Activated B cell treated with CpG ODN at 0.5 μM for 24 hours (primary cell): ENCODE measurements around the gene NDST1. TPM values are rescaled to one million over a fixed set of nuclear protein-coding genes. Genes with fewer than 3 reads are reported as not detected.
A peak's percentile ranks its signal among the peaks of the same experiment; 100 is the strongest.

Experiments
- ATAC-seq: fragments of 200-7000 bp; cut with Tn5 transposase; one replicate; pipeline ENCODE4 v1.10.0; 2021; ENCODE audit warnings: low read depth, mild to moderate bottlenecking, moderate library complexity
- CTCF ChIA-PET: fragments of 350-600 bp; sonication (Branson Sonifier 250); formaldehyde crosslinking; loops from one replicate; lab custom pipeline; 2021; ENCODE audit warnings: antibody characterized with exemption; lab: Charles Lee
- POLR2A ChIA-PET: fragments of 350-600 bp; sonication (Branson Sonifier 250); formaldehyde crosslinking; loops from one replicate; lab custom pipeline; 2021; ENCODE audit warnings: antibody characterized with exemption; lab: Charles Lee
- DNase-seq: peaks from one replicate; pipeline ENCODE4 v3.0.0; 2022
- H3K27ac Mint-ChIP-seq: one replicate; pipeline ENCODE4 v1.8.0; 2020; ENCODE audit warnings: mixed read lengths
- H3K27me3 Mint-ChIP-seq: one replicate; pipeline ENCODE4 v1.8.0; 2021; ENCODE audit warnings: mixed read lengths
- H3K36me3 Mint-ChIP-seq: one replicate; pipeline ENCODE4 v1.8.0; 2021; ENCODE audit warnings: low read depth, mixed read lengths
- H3K4me1 Mint-ChIP-seq: one replicate; pipeline ENCODE4 v1.8.0; 2021; ENCODE audit warnings: mixed read lengths
- H3K4me3 Mint-ChIP-seq: one replicate; pipeline ENCODE4 v1.8.0; 2020; ENCODE audit warnings: mild to moderate bottlenecking, mixed read lengths
- H3K9me3 Mint-ChIP-seq: one replicate; pipeline ENCODE4 v1.8.0; 2020; ENCODE audit warnings: mixed read lengths
- intact Hi-C: fragments of 100-400 bp; cut with micrococcal nuclease; formaldehyde crosslinking; loops from one replicate; pipeline ENCODE4 v1.15.1; 2024
- total RNA-seq: library from RNA; stranded (reverse); gene quantifications from 2 replicates; pipeline ENCODE4 v1.2.3, GENCODE V29; 2022
- TF ChIP-seq, protein P1 (sequence below): fragments of 200-600 bp; IDR thresholded peaks from one replicate; pipeline ENCODE4 v1.8.0; 2022; ENCODE audit warnings: antibody characterized with exemption, mild to moderate bottlenecking

NDST1 gene
- total RNA-seq, 1 donor from 2014 or later = 8.1 TPM

DNA sequence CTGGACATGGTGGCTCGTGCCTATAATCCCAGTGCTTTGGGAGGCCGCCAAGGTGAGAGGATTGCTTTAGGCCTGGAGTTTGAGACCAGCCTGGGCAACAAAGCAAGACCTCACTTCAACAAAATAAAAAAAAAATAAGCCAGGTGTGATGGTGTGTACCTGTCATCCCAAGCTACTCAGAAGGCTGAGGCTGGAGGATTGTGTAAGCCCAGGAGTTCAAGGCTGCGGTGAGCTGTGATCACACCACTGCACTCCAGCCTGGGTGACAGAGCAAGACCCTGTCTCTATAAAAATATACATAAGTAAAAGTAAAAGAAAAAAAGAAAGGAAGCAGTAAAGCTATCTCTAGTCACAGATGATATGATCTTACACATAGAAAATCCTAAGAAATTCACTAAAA is 73.0 kb downstream of the NDST1 start:
- no peak overlapping the region for H3K27ac Mint-ChIP-seq
- H3K4me1 Mint-ChIP-seq = no peaks in the 10 kb centered on the region
- no peak overlapping the region for H3K4me3 Mint-ChIP-seq
- no peaks in the 10 kb centered on the region for H3K36me3 Mint-ChIP-seq
- TF ChIP-seq, protein P1, sequence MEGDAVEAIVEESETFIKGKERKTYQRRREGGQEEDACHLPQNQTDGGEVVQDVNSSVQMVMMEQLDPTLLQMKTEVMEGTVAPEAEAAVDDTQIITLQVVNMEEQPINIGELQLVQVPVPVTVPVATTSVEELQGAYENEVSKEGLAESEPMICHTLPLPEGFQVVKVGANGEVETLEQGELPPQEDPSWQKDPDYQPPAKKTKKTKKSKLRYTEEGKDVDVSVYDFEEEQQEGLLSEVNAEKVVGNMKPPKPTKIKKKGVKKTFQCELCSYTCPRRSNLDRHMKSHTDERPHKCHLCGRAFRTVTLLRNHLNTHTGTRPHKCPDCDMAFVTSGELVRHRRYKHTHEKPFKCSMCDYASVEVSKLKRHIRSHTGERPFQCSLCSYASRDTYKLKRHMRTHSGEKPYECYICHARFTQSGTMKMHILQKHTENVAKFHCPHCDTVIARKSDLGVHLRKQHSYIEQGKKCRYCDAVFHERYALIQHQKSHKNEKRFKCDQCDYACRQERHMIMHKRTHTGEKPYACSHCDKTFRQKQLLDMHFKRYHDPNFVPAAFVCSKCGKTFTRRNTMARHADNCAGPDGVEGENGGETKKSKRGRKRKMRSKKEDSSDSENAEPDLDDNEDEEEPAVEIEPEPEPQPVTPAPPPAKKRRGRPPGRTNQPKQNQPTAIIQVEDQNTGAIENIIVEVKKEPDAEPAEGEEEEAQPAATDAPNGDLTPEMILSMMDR = no peak
- H3K9me3 Mint-ChIP-seq = no peaks in the 10 kb centered on the region
- POLR2A ChIA-PET = no interaction called here
- H3K27me3 Mint-ChIP-seq = peaks cover 12% of the 10 kb centered on the region
- CTCF ChIA-PET = interaction anchor here (1.5 kb wide), 1 partner anchor 21 kb away, joined by 4 read pairs; no protein-coding TSS in a partner anchor
- intact Hi-C loops = no loop called here
- ATAC-seq = no peak
- DNase-seq = no peak

DNA sequence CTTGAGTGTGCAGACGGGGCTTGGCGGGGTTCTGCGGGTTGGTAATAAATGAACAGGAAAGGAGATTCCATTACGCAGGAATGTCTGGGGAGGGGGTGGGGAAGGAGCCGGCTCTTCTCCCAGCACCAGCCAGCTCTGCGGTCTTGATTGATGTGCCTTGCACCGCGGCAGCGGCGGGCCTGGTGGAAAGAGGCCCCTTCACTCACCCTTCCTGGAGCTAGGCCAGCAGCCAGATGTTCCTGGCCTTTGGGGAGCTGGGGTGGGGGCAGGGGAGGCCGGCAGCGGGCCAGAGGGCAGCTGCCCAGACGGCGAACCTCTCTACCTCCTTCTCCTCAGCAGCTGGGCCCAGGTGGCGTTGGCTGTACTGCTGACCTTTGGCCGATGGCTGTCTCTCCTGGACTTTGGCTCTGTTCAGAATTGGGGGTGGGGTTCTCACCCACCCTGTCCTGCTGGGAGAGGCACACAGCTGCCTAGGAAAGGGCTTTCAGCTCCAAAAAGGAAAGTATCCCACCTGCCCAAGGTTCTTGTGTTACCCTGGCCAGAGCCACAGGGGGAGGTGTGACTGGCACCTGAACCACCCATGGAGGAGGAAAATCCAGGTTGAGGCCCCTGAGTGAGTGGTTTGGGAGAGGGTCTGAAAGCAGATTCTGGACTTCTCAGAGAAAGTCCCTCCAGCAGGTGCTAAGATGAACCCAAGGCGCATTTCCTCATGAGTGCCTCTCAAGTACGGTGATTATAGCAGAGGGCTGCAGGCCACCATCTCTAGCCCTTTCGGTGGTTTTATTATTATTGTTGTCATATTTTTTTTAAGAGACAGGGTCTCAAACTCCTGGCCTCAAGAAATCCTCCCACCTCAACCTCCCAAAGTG is 74.5 kb downstream of the NDST1 start:
- ATAC-seq (no peak), DNase-seq (no peak)
- no peaks in the 10 kb centered on the region for H3K4me1 Mint-ChIP-seq
- no peak overlapping the region for H3K4me3 Mint-ChIP-seq
- intact Hi-C loops = no loop called here
- ChIA-PET CTCF (no interaction called here), POLR2A (no interaction called here)
- no peaks in the 10 kb centered on the region for H3K9me3 Mint-ChIP-seq
- H3K27me3 Mint-ChIP-seq = peaks cover 12% of the 10 kb centered on the region
- TF ChIP-seq, protein P1 = no peak
- no peak overlapping the region for H3K27ac Mint-ChIP-seq
- no peaks in the 10 kb centered on the region for H3K36me3 Mint-ChIP-seq

DNA sequence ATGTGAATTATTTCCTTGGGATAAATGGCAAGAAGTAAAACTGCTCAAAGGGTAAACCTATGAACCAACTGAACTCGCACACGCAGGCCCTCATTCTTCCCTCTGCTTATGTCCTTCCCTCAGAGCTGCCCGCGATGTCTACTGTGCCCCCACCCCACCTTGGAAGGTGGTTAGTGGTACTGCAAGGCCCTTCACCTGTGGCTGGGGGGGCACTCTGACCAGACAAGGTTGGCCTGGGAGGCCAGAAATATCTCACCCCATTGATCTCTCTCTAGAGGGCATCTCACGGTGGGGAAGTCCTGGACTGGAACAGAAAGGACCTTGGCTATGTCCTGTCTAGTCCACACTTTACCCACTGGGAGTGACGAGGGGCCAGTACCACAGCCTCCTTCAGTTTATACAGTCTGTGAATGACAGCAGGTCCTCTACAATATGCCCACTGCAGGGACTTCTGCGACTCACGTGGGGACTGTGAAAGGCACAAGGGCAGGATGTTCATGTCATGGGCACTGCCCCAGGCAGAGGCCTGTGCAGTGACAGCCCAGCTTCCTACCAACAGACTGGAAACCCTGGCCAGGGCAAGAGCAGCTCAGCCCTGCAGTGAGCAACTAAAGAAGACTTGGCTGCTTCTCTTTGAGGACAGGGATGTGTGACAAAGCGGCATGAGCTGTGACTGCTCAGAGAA is 75.8 kb downstream of the NDST1 start:
- H3K4me3 Mint-ChIP-seq = no peak overlapping the region
- no peak for ATAC-seq
- TF ChIP-seq, protein P1 = no peak
- POLR2A ChIA-PET = no interaction called here
- H3K27ac Mint-ChIP-seq = no peak overlapping the region
- no peaks in the 10 kb centered on the region for H3K4me1 Mint-ChIP-seq
- no peaks in the 10 kb centered on the region for H3K9me3 Mint-ChIP-seq
- DNase-seq = peak; percentile 11
- H3K36me3 Mint-ChIP-seq = no peaks in the 10 kb centered on the region
- intact Hi-C loops = no loop called here
- peaks cover 12% of the 10 kb centered on the region for H3K27me3 Mint-ChIP-seq
- CTCF ChIA-PET = no interaction called here

DNA sequence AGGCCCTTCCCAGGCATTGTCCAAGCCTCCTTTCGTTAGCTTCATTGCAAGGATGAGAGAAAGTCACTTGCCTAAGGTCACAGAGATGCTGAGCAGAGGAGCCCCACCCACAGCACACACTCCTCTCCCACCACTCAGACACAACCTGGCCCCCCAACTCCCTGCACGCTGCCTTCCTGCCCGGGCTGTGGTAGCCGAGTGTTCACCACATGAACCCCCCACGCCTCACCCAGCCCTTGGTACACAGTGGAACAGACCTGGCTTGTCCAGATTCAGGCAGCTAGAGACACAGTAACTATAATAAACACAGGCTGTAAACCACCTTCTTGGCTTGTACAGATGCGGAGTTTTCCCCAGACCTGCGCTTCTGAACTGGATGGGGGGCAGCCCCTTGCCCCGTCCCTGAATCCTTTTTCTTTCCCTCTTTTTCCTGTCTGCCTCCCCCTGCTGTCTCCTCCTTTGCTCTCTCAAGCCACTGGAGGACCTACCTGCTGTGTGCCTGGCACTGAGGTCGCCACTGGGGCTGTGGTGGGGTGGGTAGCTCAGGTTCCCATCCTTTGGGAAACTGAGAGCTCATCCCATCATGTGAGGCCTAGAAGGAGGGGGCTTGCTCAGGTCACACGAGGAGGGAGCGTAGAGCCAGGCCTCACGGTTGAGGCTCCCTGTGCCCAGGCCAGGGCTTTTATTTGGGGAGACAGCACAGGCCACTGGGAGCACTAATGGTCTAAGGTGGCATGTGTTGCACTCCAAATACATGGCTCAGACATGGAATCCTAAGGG is 76.8 kb downstream of the NDST1 start:
- H3K4me3 Mint-ChIP-seq = no peak overlapping the region
- no peak overlapping the region for H3K27ac Mint-ChIP-seq
- H3K36me3 Mint-ChIP-seq = no peaks in the 10 kb centered on the region
- no peaks in the 10 kb centered on the region for H3K9me3 Mint-ChIP-seq
- ChIA-PET POLR2A (no interaction called here), CTCF (no interaction called here)
- TF ChIP-seq, protein P1 = no peak
- ATAC-seq = no peak
- intact Hi-C loops = no loop called here
- peaks cover 15% of the 10 kb centered on the region for H3K27me3 Mint-ChIP-seq
- DNase-seq = no peak
- no peaks in the 10 kb centered on the region for H3K4me1 Mint-ChIP-seq
